Measurements from ENCODE around the gene LRRC28.

The LRRC28 gene

DNA sequence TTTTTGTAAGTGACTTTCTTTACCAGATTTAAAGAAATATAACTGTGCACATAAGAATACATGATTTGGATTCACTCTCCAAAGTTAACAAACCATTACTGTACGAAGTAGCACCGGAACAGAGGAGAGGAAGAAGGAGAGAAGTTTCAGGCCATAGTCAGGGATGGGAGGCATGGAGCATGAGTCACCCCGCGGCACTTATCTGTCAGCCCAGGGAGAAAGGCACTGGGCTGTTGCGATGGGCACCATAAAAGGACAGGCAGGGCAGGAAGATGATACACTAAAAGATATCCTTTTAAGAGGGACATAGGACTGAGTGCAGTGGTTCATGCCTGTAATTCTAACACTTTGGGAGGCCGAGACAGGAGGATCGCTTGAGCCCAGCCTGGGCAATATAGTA, 38.9 kb upstream of the LRRC28 start:
- Histone ChIP-seq H3K9me3 (no peaks in the 10 kb centered on the region), H3K4me1 (peaks cover 6% of the 10 kb centered on the region), H3K4me3 (ENCODE audit: low read depth, low read length) (no peak overlapping the region), H3K27me3 (no peaks in the 10 kb centered on the region), H3K36me3 (no peaks in the 10 kb centered on the region)
- TF ChIP-seq, protein P1, sequence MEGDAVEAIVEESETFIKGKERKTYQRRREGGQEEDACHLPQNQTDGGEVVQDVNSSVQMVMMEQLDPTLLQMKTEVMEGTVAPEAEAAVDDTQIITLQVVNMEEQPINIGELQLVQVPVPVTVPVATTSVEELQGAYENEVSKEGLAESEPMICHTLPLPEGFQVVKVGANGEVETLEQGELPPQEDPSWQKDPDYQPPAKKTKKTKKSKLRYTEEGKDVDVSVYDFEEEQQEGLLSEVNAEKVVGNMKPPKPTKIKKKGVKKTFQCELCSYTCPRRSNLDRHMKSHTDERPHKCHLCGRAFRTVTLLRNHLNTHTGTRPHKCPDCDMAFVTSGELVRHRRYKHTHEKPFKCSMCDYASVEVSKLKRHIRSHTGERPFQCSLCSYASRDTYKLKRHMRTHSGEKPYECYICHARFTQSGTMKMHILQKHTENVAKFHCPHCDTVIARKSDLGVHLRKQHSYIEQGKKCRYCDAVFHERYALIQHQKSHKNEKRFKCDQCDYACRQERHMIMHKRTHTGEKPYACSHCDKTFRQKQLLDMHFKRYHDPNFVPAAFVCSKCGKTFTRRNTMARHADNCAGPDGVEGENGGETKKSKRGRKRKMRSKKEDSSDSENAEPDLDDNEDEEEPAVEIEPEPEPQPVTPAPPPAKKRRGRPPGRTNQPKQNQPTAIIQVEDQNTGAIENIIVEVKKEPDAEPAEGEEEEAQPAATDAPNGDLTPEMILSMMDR (IDR thresholded peaks at IDR 0.05; ENCODE audit: low read depth, low read length) = no peak
- DNase-seq = peak; percentile 57

DNA sequence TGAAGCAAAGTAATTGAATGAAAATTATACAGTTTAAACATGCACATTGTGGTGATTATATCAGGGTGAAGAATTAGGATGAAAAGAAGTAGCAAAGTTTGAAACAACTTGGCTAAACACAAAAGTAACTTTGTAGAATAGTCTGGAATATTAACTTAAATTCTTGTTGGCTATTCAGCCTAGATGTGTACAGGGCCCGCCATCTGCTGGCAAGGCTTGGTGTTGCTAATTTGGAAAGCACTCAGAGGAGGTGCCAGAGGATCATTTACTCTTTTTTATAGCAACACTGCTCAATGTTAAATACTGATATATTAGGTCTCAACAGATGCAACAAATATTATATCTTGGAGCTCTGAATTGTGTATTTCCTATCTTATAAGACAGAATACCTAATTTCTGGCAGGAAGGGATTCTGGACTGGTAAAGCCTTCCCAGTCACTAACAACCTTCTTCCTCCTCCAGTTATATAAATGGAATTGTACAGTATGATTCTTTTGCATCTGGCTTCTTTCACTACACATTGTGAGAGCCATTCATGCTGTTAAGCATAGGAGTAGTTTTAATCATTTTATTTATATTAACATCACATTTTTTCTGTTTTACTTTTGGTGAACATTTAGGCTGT, 38.0 kb upstream of the LRRC28 start:
- Histone ChIP-seq H3K4me3 (ENCODE audit: low read depth, low read length) (no peak overlapping the region), H3K4me1 (peaks cover 6% of the 10 kb centered on the region), H3K9me3 (no peaks in the 10 kb centered on the region), H3K36me3 (no peaks in the 10 kb centered on the region), H3K27me3 (no peaks in the 10 kb centered on the region)
- TF ChIP-seq, protein P1 (IDR thresholded peaks at IDR 0.05; ENCODE audit: low read depth, low read length) = peak; percentile 94
- peak; percentile 83 for DNase-seq

- Histone ChIP-seq H3K4me3 (ENCODE audit: low read depth, low read length) (no peak overlapping the region), H3K27me3 (no peaks in the 10 kb centered on the region), H3K36me3 (no peaks in the 10 kb centered on the region), H3K9me3 (no peaks in the 10 kb centered on the region), H3K4me1 (no peaks in the 10 kb centered on the region)
- no peak for DNase-seq
- TF ChIP-seq, protein P1 (IDR thresholded peaks at IDR 0.05; ENCODE audit: low read depth, low read length) = no peak
Measured at GRCh38 chr15:99224372-99225214, 26.7 kb upstream of the LRRC28 start.

DNA sequence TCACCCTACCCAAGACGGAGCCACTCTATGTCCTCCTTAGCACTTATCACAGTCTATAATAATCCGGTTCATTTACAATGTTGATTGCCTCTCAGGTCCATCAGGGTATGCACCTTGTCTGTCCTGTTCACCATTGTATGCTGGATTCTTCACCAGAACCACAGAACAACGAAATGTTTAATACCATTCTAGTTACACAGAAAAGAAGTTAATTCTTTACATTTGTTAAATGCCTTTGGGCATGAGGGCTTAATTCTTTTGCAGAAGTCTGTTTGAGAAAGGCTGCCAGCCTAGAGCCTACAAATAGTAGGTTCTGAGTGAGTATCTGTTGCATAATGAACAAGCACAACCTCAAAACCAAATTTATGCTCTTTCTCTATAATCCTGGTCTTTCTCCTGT, 24.5 kb upstream of the LRRC28 start:
- Histone ChIP-seq H3K4me3 (ENCODE audit: low read depth, low read length) (no peak overlapping the region), H3K4me1 (no peaks in the 10 kb centered on the region), H3K9me3 (no peaks in the 10 kb centered on the region), H3K36me3 (no peaks in the 10 kb centered on the region), H3K27me3 (no peaks in the 10 kb centered on the region)
- TF ChIP-seq, protein P1 (IDR thresholded peaks at IDR 0.05; ENCODE audit: low read depth, low read length) = no peak
- DNase-seq = no peak

DNA sequence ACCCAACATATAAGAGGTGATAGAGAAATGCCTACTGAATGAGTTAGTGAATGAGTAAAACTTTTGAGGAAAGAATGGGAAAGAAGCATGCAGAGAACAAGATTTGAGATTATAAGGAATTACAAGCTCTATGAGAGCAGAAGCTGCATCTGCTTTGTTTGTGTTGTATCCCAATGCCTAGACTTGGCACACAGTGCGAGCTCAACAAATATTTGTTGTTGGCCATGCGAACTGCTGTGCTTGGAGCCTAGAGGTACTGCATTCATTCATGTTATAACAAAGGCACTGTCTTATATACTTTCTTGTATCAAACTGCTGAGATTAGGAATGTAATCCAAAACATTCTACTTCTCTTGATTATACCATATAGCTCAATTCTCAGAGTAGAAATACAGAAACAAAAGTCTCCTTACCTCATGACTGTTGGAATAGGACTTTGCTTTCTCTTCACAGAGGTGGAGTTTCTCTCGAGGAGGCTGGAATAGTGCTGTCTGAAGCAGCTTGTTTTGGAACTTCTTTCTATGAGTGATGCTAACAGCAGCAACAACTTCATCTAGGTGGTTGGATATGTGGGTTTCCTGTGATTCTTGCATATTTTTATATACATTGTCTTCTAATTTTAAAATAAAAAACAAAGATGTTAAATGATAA, 23.0 kb upstream of the LRRC28 start:
- no peaks in the 10 kb centered on the region for H3K9me3 ChIP-seq
- no peaks in the 10 kb centered on the region for H3K4me1 ChIP-seq
- H3K27me3 ChIP-seq = no peaks in the 10 kb centered on the region
- H3K4me3 ChIP-seq (ENCODE audit: low read depth, low read length) = no peak overlapping the region
- TF ChIP-seq, protein P1 (IDR thresholded peaks at IDR 0.05; ENCODE audit: low read depth, low read length) = no peak
- no peaks in the 10 kb centered on the region for H3K36me3 ChIP-seq
- no peak for DNase-seq
